ENCODE results near the gene RPL23.

Gene RPL23

DNA sequence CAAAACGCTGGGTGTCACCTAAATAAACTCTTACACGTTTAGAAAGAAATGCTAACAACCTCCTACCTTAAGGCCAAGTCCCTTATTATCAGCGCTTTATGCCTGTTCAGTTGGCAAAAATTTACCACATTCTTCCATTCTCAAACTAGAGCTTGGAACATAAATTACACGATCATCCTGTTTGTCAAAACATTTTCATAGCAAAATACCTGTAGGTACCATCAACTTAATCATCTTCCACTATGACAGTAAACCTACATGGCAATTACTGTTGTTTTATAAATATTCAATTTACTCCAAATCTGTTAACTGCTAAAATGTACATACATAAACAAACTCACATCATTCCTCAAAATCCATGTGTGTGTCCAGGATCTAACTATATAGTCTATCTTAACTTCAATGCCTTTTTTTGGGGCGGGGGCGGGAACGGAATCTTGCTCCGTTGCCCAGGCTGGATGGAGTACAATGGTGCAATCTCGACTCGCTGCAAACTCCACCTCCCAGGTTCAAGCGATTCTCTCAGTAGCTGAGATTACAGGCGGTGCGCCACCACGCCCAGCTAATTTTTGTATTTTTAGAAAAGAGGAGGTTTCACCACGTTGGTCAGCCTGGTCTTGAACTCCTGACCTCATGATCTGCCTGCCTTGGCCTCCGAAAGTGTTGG, 4.4 kb downstream of the RPL23 start:
- Histone ChIP-seq H3K27ac (ENCODE audit: low read depth, low read length) (no peak overlapping the region), H3K36me3 (ENCODE audit: control insufficient read depth in 5 of 5, insufficient read depth in 5 of 5, low read length in 5 of 5) (peaks cover 18 to 55% (median 50%) of the 10 kb centered on the region in 5 donors), H3K4me3 (ENCODE audit: low read depth in 1 of 5, low read length in 5 of 5) (no peak overlapping the region), H3K27me3 (ENCODE audit: control insufficient read depth in 5 of 5, insufficient read depth in 4 of 5, low read length in 5 of 5) (no peaks in the 10 kb centered on the region), H3K9ac (ENCODE audit: low read length in 5 of 5) (no peak overlapping the region), H3K4me1 (ENCODE audit: control insufficient read depth in 5 of 5, insufficient read depth in 5 of 5, low read length in 5 of 5) (peaks cover 6 to 34% (median 29%) of the 10 kb centered on the region in 5 donors), H3K9me3 (ENCODE audit: control insufficient read depth in 5 of 5, low read length in 5 of 5) (no peaks in the 10 kb centered on the region)

DNA sequence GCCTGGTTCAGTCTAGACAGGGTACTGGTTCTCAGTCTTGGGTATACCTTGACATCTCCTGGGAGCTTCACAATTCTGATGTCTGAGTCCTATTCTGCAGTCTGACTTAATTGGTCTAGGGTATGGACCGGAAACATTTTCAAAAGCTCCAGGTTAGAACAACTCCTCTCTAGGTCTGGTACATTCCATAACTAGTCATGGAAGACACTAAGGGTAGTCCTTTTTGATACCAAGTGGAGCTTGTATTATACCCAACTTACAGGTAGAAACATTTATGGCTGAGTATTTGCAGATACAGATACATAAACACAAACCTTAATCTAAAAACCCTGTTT, 5.0 kb downstream of the RPL23 start:
- Histone ChIP-seq H3K36me3 (ENCODE audit: control insufficient read depth in 5 of 5, insufficient read depth in 5 of 5, low read length in 5 of 5) (peaks cover 18 to 55% (median 50%) of the 10 kb centered on the region in 5 donors), H3K4me1 (ENCODE audit: control insufficient read depth in 5 of 5, insufficient read depth in 5 of 5, low read length in 5 of 5) (peaks cover 6 to 31% (median 28%) of the 10 kb centered on the region in 5 donors), H3K4me3 (ENCODE audit: low read depth in 1 of 5, low read length in 5 of 5) (no peak overlapping the region), H3K27me3 (ENCODE audit: control insufficient read depth in 5 of 5, insufficient read depth in 4 of 5, low read length in 5 of 5) (no peaks in the 10 kb centered on the region), H3K9me3 (ENCODE audit: control insufficient read depth in 5 of 5, low read length in 5 of 5) (no peaks in the 10 kb centered on the region), H3K9ac (ENCODE audit: low read length in 5 of 5) (no peak overlapping the region), H3K27ac (ENCODE audit: low read depth, low read length) (no peak overlapping the region)

DNA sequence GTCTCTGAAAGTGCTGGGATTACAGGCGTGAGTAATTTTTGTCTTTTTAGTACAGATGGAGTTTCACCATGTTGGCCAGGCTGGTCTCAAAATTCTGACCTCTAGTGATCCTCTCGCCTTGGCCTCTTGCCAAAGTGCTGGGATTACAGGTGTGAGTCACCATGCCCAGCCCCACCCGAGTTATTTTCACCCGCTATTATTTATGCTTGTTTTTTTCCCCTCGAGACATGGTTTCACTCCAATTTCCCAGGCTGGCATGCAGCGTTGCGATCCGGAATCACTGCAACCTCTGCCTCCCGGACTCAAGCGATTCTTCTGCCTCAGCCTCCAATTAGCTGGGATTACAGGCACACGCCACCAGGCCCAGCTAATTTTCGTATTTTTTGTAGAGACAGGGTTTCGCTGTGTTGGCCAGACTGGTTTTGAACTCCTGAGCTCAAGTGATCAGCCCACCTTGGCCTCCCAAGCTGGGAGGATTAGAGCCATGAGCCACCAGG, 9.2 kb downstream of the RPL23 start:
- Histone ChIP-seq H3K4me3 (ENCODE audit: low read depth in 1 of 5, low read length in 5 of 5) (no peak overlapping the region), H3K27me3 (ENCODE audit: control insufficient read depth in 5 of 5, insufficient read depth in 4 of 5, low read length in 5 of 5) (no peaks in the 10 kb centered on the region), H3K27ac (ENCODE audit: low read depth, low read length) (no peak overlapping the region), H3K9me3 (ENCODE audit: control insufficient read depth in 5 of 5, low read length in 5 of 5) (no peaks in the 10 kb centered on the region), H3K36me3 (ENCODE audit: control insufficient read depth in 5 of 5, insufficient read depth in 5 of 5, low read length in 5 of 5) (peaks cover 8 to 25% (median 21%) of the 10 kb centered on the region in 5 donors), H3K4me1 (ENCODE audit: control insufficient read depth in 5 of 5, insufficient read depth in 5 of 5, low read length in 5 of 5) (no peaks in the 10 kb centered on the region), H3K9ac (ENCODE audit: low read length in 5 of 5) (no peak overlapping the region)

DNA sequence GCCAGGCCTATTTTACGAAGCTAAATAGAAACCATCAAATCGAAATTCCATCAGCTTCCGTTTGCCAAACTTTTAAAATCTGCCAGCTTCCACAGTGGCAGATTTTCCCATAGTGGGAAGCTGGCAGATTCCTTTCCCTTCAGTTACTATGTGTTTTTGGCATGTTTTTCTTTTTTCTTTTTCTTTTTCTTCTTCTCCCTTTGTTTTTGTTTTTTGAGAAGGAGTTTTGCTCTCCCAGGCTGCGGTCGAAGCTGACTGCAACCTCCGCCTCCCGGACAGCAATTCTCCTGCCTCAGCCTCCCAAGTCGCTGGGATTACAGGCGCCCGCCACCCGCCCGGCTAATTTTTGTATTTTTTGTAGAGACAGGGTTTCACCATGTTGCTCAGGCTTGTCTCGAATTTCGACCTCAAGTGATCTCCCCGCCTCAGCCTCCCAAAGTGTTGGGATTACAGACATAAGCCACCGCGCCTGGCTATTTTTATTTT, 27.7 kb downstream of the RPL23 start:
- Histone ChIP-seq H3K27me3 (ENCODE audit: control insufficient read depth in 5 of 5, insufficient read depth in 4 of 5, low read length in 5 of 5) (no peaks in the 10 kb centered on the region), H3K9me3 (ENCODE audit: control insufficient read depth in 5 of 5, low read length in 5 of 5) (no peaks in the 10 kb centered on the region), H3K36me3 (ENCODE audit: control insufficient read depth in 5 of 5, insufficient read depth in 5 of 5, low read length in 5 of 5) (peaks cover 0 to 7% (median 6%) of the 10 kb centered on the region in 5 donors), H3K4me1 (ENCODE audit: control insufficient read depth in 5 of 5, insufficient read depth in 5 of 5, low read length in 5 of 5) (peaks cover 4 to 27% (median 25%) of the 10 kb centered on the region in 5 donors), H3K9ac (ENCODE audit: low read length in 5 of 5) (peak overlapping the region; percentile 87 to 97 (median 94)), H3K27ac (ENCODE audit: low read depth, low read length) (peak overlapping the region; percentile 100), H3K4me3 (ENCODE audit: low read depth in 1 of 5, low read length in 5 of 5) (peak overlapping the region; percentile 96 to 100 (median 99))

DNA sequence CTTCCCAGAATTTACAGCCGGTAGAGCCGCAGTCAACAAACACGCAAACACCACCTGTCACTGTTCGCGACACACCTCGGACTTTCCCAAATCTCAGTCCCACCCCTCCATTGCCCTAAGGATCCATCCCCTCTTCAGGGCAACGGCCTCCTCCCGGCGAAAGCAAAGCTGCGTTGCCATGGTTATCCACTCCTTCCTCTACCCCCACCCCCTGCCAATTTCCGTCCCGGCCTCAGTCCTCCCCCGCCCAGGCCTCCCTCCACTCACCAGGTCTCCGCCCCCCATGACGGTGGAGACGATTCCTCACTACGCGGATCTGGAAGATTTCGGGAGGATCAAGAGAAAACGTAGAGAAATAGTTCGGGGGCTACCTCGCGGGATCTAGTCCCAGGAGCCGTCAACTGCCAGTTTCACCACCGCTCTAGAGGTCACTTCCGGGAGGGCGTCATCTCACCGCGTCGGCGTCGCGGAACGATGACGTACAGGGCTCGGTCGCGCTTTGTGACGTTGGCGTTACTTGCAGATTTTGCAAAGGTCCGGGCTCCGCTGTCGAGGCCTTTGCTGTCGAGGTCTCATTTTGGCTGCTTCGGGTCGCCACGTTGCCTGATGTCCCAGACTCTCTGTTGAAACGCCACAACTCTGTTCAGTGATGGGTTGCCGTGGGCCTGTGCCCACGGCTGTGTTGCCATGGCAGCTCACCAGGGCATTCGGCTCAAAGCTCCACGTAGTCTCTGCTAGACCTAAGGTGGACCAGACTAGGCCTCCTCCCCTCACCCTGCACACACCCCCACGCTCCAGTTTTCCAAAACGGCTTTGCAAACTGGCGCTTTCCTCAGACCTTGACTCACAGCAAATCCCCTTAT, 28.4 kb downstream of the RPL23 start, which contains the start of gene CWC25:
Gene CWC25 (minus strand): TSS at position 423 of the 863 bp plus-strand sequence. CDS start 138 bp downstream, at position 285.
- peak within 1 kb of the TSS; percentile 96 to 100 (median 99) for H3K4me3 ChIP-seq (ENCODE audit: low read depth in 1 of 5, low read length in 5 of 5)
- no peaks in the 10 kb centered on the region for H3K9me3 ChIP-seq (ENCODE audit: control insufficient read depth in 5 of 5, low read length in 5 of 5)
- H3K27ac ChIP-seq (ENCODE audit: low read depth, low read length) = peak within 1 kb of the TSS; percentile 100
- H3K9ac ChIP-seq (ENCODE audit: low read length in 5 of 5) = peak within 1 kb of the TSS; percentile 87 to 97 (median 94)
- H3K4me1 ChIP-seq (ENCODE audit: control insufficient read depth in 5 of 5, insufficient read depth in 5 of 5, low read length in 5 of 5) = peaks cover 4 to 27% (median 25%) of the 10 kb centered on the region in 5 donors
- no peaks in the 10 kb centered on the region for H3K27me3 ChIP-seq (ENCODE audit: control insufficient read depth in 5 of 5, insufficient read depth in 4 of 5, low read length in 5 of 5)
- H3K36me3 ChIP-seq (ENCODE audit: control insufficient read depth in 5 of 5, insufficient read depth in 5 of 5, low read length in 5 of 5) = peaks cover 1 to 14% (median 13%) of the 10 kb centered on the region in 5 donors

DNA sequence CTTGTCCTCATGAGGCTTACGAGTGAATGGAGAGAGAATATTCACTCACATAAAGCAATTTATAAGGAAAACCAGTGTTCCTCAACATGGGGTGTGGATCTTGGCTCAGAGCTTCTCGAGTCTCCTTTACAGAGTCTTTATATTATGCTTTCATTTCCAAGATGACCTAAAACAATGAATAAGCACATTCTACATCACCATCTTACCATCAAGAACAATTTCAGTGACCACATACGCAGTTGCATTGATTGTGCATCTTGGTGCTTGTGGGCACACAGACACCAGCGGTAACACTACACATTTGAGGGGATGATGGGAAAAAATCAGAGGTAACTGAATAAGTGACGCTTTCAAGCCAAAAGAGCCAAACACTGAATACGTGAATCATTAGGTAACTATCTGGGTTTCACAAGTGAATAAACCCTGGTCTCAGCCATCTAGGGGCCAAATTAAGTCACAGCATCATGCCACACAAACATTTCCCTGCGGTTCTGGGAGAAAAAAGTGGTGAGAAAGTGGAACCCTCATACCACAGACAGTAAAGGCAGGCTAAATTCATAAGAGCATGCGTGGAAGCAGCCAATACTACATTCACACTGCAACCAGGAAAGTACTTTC, 37.8 kb downstream of the RPL23 start:
- Histone ChIP-seq H3K9ac (ENCODE audit: low read length in 5 of 5) (no peak overlapping the region), H3K36me3 (ENCODE audit: control insufficient read depth in 5 of 5, insufficient read depth in 5 of 5, low read length in 5 of 5) (peaks cover 2 to 79% (median 45%) of the 10 kb centered on the region in 5 donors), H3K27ac (ENCODE audit: low read depth, low read length) (no peak overlapping the region), H3K4me1 (ENCODE audit: control insufficient read depth in 5 of 5, insufficient read depth in 5 of 5, low read length in 5 of 5) (peaks cover 0 to 6% (median 0%) of the 10 kb centered on the region in 5 donors), H3K27me3 (ENCODE audit: control insufficient read depth in 5 of 5, insufficient read depth in 4 of 5, low read length in 5 of 5) (no peaks in the 10 kb centered on the region), H3K4me3 (ENCODE audit: low read depth in 1 of 5, low read length in 5 of 5) (no peak overlapping the region), H3K9me3 (ENCODE audit: control insufficient read depth in 5 of 5, low read length in 5 of 5) (no peaks in the 10 kb centered on the region)

DNA sequence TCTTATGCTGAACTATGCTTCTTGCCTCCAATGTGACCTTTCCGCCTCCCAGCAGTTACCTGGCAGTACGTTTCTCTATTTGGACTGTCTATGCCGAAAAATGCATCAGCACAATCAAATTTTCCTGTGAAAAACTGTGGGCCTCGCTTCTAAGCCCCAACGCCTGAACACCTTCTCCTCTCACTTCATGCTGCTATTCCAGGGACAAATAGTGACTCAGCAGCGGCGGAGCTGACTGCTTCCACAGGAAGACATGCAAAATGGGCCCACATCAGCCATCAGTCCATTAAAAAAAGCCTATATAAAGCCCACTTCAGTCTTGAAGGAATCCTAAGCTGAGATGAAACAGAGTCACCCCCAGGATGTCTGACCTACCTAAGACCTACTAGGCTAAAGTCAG, 43.7 kb downstream of the RPL23 start:
- Histone ChIP-seq H3K36me3 (ENCODE audit: control insufficient read depth in 5 of 5, insufficient read depth in 5 of 5, low read length in 5 of 5) (peaks cover 7 to 93% (median 62%) of the 10 kb centered on the region in 5 donors), H3K9ac (ENCODE audit: low read length in 5 of 5) (no peak overlapping the region), H3K27ac (ENCODE audit: low read depth, low read length) (no peak overlapping the region), H3K4me1 (ENCODE audit: control insufficient read depth in 5 of 5, insufficient read depth in 5 of 5, low read length in 5 of 5) (peaks cover 0 to 6% (median 0%) of the 10 kb centered on the region in 5 donors), H3K4me3 (ENCODE audit: low read depth in 1 of 5, low read length in 5 of 5) (no peak overlapping the region), H3K9me3 (ENCODE audit: control insufficient read depth in 5 of 5, low read length in 5 of 5) (no peaks in the 10 kb centered on the region), H3K27me3 (ENCODE audit: control insufficient read depth in 5 of 5, insufficient read depth in 4 of 5, low read length in 5 of 5) (no peaks in the 10 kb centered on the region)

DNA sequence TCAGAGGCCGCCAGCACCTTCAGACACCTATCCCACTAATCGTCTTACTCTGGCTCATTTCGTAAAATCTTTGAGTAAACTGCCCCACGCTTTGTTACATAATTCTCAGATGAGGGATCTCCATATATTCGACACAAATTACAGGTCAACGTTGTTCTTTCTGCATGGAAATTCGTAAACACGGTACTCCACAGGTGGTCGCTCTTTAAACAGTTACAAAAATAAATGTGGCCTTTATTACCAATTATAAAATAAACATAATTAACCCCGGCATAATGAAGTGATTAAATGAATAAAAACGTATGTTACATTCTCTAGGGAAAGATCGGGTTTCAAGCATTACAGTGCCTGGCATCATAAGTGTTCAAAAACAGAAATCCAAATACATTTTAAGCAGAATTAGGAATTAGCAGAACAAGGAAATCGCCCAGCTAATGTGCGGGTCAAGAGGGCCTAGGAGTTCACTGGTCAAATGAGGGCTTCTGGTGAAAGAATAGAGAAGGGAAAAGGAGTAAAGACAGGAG, 53.2 kb downstream of the RPL23 start:
- peak overlapping the region; percentile 93 for H3K27ac ChIP-seq (ENCODE audit: low read depth, low read length)
- peak overlapping the region; percentile 2 to 93 (median 88) for H3K9ac ChIP-seq (ENCODE audit: low read length in 5 of 5)
- H3K9me3 ChIP-seq (ENCODE audit: control insufficient read depth in 5 of 5, low read length in 5 of 5) = no peaks in the 10 kb centered on the region
- peaks cover 14 to 38% (median 34%) of the 10 kb centered on the region in 5 donors for H3K36me3 ChIP-seq (ENCODE audit: control insufficient read depth in 5 of 5, insufficient read depth in 5 of 5, low read length in 5 of 5)
- peak overlapping the region in 4 of 5 donors; percentile 66 to 96 (median 82) for H3K4me3 ChIP-seq (ENCODE audit: low read depth in 1 of 5, low read length in 5 of 5)
- no peaks in the 10 kb centered on the region for H3K27me3 ChIP-seq (ENCODE audit: control insufficient read depth in 5 of 5, insufficient read depth in 4 of 5, low read length in 5 of 5)
- peaks cover 15 to 37% (median 36%) of the 10 kb centered on the region in 5 donors for H3K4me1 ChIP-seq (ENCODE audit: control insufficient read depth in 5 of 5, insufficient read depth in 5 of 5, low read length in 5 of 5)

DNA sequence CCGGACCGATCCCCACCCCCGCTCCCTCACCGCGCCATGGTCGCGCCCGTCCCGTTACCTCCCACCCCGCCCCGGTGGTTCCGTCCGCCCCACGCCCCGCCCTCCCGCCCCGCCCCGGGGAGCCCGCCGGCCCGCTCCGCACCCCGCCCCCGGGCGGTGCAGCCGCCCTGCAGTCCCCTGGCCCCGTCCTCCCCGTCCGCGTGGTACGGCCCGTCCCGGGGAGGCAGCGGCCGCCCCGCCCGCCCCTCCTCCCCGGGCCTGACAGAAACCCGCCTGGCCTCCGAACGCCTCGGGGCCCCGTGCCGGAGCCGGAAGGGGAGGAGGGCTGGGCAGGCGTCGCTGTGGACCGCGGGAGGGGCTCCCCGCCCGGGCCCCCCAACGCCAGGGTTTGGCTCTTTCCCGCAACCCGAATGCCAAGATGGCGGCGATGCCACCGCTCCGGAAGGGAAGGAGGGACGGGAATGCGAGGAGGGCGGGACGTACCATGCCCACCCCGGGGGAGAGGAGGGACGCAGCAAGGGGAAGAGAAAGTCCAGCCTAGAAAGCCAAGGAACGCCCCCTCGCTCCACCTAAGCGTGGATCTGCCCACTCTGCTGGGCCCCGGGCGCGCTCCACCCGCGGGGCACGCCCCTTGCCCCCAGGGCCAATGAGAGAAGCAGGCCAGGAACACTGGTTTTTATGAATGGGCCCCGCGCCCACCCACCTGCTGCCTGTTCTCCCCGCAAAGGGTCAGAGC, 53.9 kb downstream of the RPL23 start, which contains the start of gene PIP4K2B:
Gene PIP4K2B (minus strand): TSS at position 56 of the 736 bp plus-strand sequence. CDS start 132 bp downstream, outside the sequence.
- Histone ChIP-seq H3K27me3 (ENCODE audit: control insufficient read depth in 5 of 5, insufficient read depth in 4 of 5, low read length in 5 of 5) (no peaks in the 10 kb centered on the region), H3K36me3 (ENCODE audit: control insufficient read depth in 5 of 5, insufficient read depth in 5 of 5, low read length in 5 of 5) (peaks cover 14 to 34% (median 31%) of the 10 kb centered on the region in 5 donors), H3K4me3 (ENCODE audit: low read depth in 1 of 5, low read length in 5 of 5) (peak within 1 kb of the TSS; percentile 73 to 96 (median 90)), H3K9ac (ENCODE audit: low read length in 5 of 5) (peak within 1 kb of the TSS; percentile 88 to 93 (median 91)), H3K9me3 (ENCODE audit: control insufficient read depth in 5 of 5, low read length in 5 of 5) (no peaks in the 10 kb centered on the region), H3K4me1 (ENCODE audit: control insufficient read depth in 5 of 5, insufficient read depth in 5 of 5, low read length in 5 of 5) (peaks cover 15 to 37% (median 36%) of the 10 kb centered on the region in 5 donors), H3K27ac (ENCODE audit: low read depth, low read length) (peak within 1 kb of the TSS; percentile 93)

All from subcutaneous abdominal adipose tissue (tissue), 5 donors.